ENCODE measurements around the gene ADAMTS18. TPM values are rescaled to one million over a fixed set of nuclear protein-coding genes. Genes with fewer than 3 reads are reported as not detected.

The ADAMTS18 gene
- total and polyA plus RNA-seq, 2 donors (not counting 3 experiments of a cell fraction or from before 2014, with no cell fraction given): 18.4 to 27.5 TPM

DNA sequence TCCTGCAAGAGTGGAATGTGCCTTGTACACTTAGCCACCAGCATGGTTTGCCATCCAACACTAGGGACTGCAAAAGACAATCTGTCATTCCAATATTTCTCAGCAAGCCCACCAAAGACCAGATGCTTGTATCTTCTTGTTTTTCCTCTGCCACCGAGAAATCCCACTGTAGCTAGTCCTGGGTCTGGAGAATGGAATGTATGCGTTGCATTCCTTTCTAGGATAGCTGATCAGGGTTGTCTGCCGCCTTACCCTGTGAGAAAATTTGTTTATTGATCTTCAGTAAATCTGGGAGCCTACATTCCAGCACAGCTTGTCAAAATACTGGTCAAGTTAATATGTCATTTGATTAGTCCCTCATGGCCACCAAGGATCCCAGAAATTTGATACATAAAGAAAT lies 28.1 kb upstream of the ADAMTS18 start:
- H3K36me3 ChIP-seq (ENCODE audit: control insufficient read depth in 2 of 2, extremely low read depth in 1 of 2, insufficient read depth in 2 of 2, low read length in 2 of 2): no peaks in the 10 kb centered on the region
- H3K4me2 ChIP-seq (ENCODE audit: insufficient read depth, low read length): no peak overlapping the region
- no peaks in the 10 kb centered on the region for H3K9me1 ChIP-seq (replicated peaks; ENCODE audit: control insufficient read depth, extremely low read depth, insufficient read depth, low read length)
- H3K27me3 ChIP-seq (ENCODE audit: control insufficient read depth in 2 of 2, insufficient read depth in 2 of 2, low read length in 2 of 2): no peaks in the 10 kb centered on the region
- H3K4me3 ChIP-seq (replicated peaks in 1 of 3; ENCODE audit: insufficient read depth in 1 of 3, low read depth in 1 of 3, low read length in 3 of 3): no peak overlapping the region
- no peaks in the 10 kb centered on the region for H4K20me1 ChIP-seq (replicated peaks; ENCODE audit: control insufficient read depth, extremely low read depth, insufficient read depth, low read length)
- dilution Hi-C loops (cut with MboI; ENCODE audit: extremely low pct_ligation_motif_present, low sequenced_read_pairs): no loop called here
- no peaks in the 10 kb centered on the region for H3K79me2 ChIP-seq (ENCODE audit: control insufficient read depth, insufficient read depth, low read length)
- no peak overlapping the region for H3K9ac ChIP-seq (replicated peaks; ENCODE audit: extremely low read depth, insufficient read depth, low read length)
- intact Hi-C loops (cut with micrococcal nuclease): no loop called here
- CTCF ChIA-PET: interaction anchor here (1.9 kb wide), 1 partner anchor 18 kb away, joined by 5 read pairs; no protein-coding TSS in a partner anchor
- peaks cover 5% of the 10 kb centered on the region for H3K4me1 ChIP-seq (ENCODE audit: control insufficient read depth, extremely low read depth, insufficient read depth, low read length)
- H3K9me3 ChIP-seq (replicated peaks; ENCODE audit: control insufficient read depth, insufficient read depth, low read length): no peaks in the 10 kb centered on the region
- no peak for FAIRE-seq
- DNase-seq (ENCODE audit: low read depth, low spot score): no peak
- POLR2A ChIA-PET: no interaction called here
- BruUV-seq (replicated peaks): no TSS peak
- no peak for TF ChIP-seq JUN (IDR thresholded peaks at IDR 0.05; ENCODE audit: borderline replicate concordance, insufficient read depth, insufficient read length, low read depth)
- TF ChIP-seq EZH2 (IDR thresholded peaks at IDR 0.05; ENCODE audit: borderline replicate concordance, low read depth, low read length, severe bottlenecking): no peak
- no peak for TF ChIP-seq POLR2A (IDR thresholded peaks at IDR 0.05; ENCODE audit: low read depth, low read length)
- TF ChIP-seq, protein P1, sequence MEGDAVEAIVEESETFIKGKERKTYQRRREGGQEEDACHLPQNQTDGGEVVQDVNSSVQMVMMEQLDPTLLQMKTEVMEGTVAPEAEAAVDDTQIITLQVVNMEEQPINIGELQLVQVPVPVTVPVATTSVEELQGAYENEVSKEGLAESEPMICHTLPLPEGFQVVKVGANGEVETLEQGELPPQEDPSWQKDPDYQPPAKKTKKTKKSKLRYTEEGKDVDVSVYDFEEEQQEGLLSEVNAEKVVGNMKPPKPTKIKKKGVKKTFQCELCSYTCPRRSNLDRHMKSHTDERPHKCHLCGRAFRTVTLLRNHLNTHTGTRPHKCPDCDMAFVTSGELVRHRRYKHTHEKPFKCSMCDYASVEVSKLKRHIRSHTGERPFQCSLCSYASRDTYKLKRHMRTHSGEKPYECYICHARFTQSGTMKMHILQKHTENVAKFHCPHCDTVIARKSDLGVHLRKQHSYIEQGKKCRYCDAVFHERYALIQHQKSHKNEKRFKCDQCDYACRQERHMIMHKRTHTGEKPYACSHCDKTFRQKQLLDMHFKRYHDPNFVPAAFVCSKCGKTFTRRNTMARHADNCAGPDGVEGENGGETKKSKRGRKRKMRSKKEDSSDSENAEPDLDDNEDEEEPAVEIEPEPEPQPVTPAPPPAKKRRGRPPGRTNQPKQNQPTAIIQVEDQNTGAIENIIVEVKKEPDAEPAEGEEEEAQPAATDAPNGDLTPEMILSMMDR (IDR thresholded peaks at IDR 0.05; ENCODE audit: extremely low read depth in 1 of 2, insufficient read depth in 1 of 2, low read depth in 1 of 2, low read length in 2 of 2): no peak
- TF ChIP-seq FOS (IDR thresholded peaks at IDR 0.05; ENCODE audit: borderline replicate concordance, insufficient read depth, low read length): no peak
- TF ChIP-seq, protein P2, sequence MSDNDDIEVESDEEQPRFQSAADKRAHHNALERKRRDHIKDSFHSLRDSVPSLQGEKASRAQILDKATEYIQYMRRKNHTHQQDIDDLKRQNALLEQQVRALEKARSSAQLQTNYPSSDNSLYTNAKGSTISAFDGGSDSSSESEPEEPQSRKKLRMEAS (IDR thresholded peaks at IDR 0.05; ENCODE audit: insufficient read depth, insufficient read length): no peak
- no peak for TF ChIP-seq MYC (IDR thresholded peaks at IDR 0.05; ENCODE audit: low read depth, low read length)
- no peak for TF ChIP-seq POLR2AphosphoS5 (IDR thresholded peaks at IDR 0.05; ENCODE audit: insufficient read depth, low read depth, low read length)
- no peak for TF ChIP-seq GATA2 (IDR thresholded peaks at IDR 0.05; ENCODE audit: insufficient read depth, insufficient read length, low read depth, low read length)
- no peak overlapping the region for H3K27ac ChIP-seq (ENCODE audit: insufficient read depth, low read depth, low read length)
- H2AFZ ChIP-seq (ENCODE audit: low read depth, low read length): no peak overlapping the region
